GM19025 (cell line): ENCODE results near the gene CLSTN2.
A peak's percentile ranks its signal among the peaks of the same experiment; 100 is the strongest.

Source experiments
- ATAC-seq: cut with Tn5 transposase; IDR thresholded peaks from one replicate; pipeline ENCODE4 v1.9.1; 2021; ENCODE audit warnings: mild to moderate bottlenecking, low read depth, moderate library complexity; ENCODE audit not compliant: unreplicated experiment

CLSTN2 gene

DNA sequence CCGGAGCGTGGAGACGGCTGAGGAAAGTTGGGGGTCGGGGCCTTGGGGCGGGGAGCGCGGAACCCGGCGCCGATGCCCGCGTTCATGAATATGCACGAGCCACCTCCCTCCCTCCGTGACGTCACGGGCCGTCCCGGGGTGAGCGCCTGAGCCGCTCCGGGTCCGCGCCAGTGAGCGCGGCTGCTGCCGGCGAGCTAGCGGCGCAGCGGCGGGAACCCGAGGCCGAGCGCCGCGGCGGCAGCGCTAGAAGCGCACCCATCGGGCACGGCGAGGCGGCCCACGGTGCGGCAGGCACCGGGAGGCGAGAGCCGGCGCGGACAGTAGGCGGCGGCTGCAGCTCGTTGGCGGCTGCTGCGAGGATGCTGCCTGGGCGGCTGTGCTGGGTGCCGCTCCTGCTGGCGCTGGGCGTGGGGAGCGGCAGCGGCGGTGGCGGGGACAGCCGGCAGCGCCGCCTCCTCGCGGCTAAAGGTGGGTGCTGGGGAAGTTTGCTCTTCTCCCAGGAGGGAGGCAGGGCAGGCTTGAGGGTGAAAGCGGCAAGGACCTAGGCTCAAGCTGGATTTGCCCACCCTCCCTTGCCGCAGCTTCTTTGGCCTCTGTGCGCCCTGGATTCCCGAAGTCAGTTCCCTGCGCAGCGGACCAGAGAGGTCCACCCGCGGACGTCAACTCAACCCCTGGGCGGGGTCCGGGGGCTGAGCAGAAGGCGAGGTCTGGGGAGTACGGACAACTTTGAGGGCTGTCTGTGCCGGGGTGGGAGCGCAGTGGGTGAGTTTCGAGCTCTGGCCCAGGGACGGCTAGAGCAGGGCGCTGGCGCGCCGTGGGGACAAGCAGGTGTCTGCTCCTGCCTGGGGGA, at the start of gene CLSTN2:
Gene CLSTN2, plus strand, starts transcription at position 170 of the 850 bp plus-strand sequence.
- ATAC-seq, result peak; percentile 61

DNA sequence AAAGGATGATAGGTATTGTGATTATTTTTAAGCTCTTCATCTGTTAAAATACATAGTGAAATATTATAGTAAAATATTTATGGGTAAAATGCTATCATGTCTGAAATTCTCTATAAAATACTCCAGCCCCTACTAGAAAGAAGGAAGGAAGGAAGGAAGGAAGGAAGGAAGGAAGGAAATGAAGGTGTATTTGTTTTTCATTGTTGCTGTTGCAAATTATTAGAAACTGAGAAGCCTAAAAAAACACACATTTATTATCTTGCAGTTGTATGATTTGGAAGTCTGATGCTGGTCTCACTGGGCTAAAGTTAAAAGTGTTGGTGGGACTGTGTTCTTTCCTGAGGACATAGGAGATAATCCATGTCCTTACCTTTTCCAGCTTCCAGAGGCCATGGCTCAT, 47.6 kb upstream of the CLSTN2 start:
- no peak for ATAC-seq

DNA sequence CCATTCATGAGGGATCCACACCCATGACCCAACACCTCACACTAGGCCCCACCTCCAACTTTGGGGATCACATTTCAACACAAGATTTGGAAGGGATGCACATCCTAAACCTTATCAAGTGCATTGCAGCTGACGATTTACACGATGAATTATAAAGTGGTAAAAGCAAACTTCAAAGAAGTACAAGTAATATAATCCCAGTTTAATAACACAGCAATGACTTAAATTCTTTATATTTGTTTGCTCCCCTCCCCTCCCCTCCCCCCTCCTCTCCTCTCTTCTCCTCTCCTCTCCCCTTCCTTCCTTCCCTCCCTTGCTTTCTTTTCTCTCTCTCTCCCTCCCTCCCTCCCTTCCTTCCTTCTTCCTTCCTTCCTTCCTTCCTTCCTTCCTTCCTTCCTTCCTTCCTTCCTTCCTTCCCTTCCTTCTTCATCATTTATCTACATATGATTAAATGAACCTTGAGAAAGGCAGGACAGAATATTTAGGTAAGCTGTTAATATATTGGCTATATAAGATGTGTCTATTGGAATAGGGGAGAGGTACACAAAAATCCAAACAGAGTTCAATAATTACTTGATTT, 46.3 kb upstream of the CLSTN2 start:
- ATAC-seq, result no peak

DNA sequence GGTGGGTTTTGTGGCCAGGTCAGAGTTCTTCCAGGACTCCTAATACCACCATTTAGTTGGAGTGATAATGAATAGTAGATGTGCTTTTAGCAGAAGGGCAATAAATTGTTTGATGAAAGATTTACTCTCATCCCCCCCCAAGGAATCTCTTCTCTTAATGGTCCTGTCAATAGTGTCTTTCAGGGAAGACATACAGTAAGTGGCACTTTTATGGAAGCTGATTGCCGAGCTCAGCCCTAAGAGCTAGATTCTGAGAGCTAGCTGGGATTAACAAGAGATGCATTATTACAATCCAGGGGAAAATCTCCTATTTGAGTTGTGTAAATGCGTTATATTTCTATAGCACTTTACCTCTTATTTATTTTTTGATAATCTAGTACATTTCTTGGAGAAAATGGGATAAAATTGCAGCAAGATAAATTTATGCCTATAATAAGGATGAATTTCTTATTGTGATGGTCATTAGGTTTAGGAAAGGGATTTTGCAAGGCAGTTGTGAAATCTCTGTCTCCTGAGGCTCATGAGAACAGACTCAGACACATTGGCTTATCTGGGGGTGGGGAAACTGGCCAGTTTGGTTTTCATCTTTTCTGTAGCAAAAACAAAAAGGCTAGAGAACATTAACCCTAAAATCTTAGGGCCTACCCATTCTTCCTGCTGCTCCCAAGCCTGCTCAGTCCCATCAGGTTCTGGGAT, 41.6 kb upstream of the CLSTN2 start:
- ATAC-seq, result no peak

DNA sequence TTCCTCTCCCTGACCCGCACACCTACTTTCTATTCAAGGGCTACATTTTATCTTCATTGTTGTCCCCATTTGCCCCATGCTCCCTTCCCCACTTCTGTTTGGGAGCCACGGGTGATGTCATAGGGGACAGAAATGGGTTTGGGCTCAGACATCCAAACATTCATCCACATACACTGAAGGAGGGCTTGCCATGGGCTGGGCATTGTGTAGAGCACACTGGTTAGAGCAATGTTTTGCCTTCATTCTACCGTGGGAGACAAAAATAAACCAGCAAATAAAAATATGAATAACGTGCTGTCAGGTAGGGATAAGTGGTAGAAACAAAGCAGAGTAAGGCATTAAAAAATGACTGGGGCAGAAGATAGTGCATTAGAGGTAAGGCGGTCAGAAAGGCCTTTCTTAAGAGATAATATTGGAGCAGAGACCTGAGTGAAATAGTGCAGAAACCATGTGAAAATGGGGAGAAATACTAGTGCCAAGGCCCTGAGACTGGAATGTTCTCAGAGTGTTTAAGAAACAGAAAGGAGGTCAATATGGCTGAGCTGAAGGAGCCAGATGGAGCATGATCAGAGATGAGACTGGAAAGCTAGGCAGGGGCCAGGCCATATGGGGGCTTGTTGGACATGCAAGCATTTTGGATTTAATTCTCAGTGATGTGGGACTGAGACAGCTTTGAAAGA, 40.9 kb upstream of the CLSTN2 start:
- no peak for ATAC-seq

DNA sequence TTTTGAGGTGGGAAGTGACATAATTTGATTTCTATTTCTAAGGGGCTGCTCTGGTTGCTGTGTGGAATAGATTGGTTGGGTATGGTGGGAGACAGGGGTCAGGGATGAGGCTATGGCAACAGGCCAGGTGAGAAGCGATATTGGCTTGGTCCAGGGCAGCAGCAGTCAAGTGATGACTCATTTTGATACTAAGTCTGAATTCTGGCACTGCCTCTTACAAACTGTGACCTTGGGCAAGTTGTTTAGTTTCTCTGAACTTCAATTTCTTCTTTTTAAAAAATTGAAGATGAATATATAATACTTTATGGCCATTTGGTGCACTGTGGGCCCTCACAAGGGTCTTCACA, 40.4 kb upstream of the CLSTN2 start:
- ATAC-seq, result no peak

DNA sequence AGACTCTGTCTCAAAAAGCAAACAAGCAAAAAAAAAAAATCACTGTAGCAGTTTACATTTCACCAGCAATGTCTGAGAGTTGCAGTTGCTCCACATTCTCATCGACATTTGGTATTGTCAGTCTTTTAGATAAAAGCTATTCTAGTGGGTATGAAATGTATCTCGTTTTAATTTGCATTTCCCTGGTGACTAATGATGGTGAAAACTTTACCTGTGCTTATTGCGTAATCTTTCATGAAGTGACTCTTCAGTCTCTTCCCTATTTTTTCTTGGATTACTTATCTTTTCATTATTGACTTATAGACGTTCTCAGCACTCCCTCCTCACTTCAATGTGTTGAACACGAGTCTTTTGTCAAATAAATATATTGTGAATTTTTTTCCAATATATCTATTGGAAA, 37.2 kb upstream of the CLSTN2 start:
- no peak for ATAC-seq

DNA sequence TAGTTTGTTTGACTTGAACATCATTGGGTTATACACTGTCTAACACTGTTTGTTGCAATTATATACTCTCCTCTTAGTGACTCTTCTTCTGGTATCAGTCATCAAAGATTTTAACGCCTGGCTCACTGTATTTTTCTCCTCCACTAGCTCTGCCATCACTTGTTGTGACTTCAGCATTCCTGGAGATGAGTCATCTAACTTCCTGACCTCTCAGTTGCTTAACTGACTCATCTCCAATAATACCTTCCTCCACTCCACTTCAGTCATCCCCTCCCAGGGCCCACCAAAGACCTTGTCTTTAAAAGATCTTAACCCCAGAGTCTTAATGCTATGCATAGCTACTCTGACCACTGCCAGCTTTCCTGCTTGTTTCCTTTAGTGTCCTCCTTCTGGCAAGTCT, 28.6 kb upstream of the CLSTN2 start:
- no peak for ATAC-seq

DNA sequence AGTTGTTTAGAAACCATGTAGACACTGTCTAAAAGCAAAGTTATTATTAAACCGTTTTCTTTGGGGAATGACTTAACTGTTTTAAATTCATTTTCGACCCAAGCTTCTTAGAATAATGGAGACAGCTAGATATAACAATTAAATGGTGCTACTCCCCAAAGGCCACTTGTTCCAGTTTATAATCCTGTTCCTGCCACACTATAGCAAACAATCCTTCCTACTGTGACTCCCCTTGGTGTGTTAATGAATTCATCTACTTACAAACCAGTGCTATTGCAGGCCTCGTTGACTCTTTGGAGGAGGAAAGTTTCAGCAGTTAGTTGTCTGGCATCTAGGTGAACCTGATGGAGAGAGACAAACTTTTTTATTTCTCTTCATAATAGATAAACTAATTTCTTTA, 25.2 kb upstream of the CLSTN2 start:
- ATAC-seq, result no peak

DNA sequence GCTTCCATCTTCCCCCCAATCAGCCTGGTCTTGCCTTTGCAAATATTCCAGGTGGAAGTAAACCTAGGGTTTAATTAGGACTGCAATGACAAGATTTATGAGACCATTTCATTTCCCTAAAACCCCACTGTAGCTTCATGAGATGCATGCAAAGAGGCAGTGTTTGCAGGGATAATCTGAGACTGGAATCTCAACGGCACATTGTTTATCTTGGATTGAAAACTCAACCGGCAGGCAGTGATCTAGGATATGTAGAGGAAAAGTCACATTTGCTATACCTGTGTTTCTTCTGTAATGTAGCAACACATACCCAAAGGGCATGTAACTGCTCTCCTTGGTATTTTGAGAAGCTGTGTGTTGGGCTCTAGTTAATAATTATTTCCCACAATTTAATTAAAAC, 18.7 kb upstream of the CLSTN2 start:
- no peak for ATAC-seq

DNA sequence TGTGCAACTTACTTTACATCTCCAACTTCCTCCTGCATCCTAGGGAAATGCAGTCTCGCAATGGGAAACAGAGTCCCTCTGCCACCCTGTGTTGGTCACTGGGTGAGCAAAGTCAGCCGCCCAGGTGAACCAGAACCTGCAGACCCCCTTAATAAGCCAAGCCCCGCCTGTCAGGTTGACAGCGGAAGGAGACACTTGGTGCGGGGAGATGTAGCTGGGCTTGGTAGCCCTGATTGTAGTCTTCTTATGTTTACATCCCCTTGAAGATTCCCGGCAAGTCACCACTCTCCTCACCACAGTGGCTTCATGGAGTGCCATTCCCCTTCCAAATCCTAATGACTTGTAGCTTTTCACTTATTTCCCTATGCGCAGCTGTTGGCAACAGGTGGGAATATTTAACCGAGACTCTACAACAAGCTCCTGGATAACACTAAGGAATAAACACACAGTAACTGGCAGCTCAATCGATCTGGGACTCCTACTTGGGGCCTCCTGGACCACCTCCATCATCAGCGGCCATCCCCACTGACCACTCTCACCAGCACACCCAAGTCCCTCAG, 17.7 kb upstream of the CLSTN2 start:
- no peak for ATAC-seq

DNA sequence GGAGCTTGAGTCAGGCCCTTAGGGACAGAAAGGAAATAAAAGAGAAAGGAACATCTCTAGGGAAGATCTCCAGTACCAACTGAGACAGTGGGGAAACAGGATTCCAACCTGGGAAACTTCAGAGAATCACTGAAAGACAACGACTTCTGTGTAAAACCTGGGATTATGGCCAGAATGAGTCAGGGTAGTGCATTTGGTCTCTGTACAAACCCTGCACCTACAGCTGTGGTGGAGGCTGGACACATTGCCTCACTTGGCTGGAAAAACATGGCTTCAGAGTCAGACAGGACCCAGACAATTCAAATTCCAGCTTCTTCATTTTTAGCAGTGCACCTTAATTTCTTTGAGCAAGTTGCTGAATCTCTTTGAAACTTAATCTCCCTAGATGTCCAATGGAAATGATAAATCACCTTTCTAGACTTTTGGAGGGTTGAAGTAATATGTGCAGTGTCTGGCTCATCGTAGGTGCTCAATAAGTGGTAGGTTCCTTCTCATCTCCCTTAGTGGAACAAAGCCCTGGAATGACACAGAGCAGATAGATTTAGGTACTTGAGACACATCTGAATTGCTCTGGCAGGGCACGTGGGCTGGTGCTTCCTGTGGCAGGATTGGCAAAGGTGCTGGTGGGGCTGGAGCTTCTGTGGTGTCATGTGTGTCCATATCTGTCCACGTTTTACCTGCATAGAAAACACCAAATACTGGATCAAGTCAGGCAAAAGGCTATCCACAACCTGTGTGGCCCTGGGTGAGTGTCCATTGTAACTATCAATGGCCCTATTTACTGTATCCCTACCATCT, 6.1 kb upstream of the CLSTN2 start:
- no peak for ATAC-seq

DNA sequence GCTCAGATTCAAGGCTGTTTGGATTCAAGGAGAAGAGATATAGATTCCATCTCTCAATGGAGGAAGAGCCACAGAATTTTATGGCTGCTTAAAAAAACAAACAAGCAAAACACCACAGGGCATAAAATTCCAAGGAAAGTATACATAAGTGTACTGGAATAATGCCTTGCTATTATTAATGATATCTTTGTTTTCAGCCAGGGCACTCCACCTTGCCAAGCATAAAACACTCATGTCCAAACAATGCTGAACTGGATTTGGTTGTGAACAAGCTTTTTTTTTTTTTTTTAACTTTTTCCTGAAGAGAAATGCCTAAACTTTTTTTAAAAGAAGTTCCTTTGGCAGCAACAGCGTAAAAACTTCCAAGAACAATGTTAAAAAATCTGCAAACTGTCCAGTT, 4.8 kb upstream of the CLSTN2 start:
- no peak for ATAC-seq

DNA sequence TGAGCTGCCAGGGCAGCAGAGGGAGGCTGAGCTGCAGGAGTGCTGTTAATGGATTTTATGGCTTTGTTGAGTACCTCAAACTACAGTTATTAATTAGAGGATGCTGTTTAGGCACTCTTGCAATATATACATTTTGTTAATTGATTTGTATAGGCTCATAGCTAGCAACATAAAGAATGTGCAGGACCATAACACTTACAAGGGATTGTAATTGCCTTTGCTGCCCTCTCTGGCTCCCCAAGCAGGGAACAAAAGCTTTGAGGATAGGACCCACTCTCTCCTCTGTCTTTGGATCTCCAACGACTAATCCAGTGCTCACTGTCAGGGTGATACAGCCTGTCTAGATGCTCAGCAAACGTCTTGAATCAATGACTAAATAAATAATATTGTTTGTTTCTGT, 1.2 kb upstream of the CLSTN2 start:
- no peak for ATAC-seq

DNA sequence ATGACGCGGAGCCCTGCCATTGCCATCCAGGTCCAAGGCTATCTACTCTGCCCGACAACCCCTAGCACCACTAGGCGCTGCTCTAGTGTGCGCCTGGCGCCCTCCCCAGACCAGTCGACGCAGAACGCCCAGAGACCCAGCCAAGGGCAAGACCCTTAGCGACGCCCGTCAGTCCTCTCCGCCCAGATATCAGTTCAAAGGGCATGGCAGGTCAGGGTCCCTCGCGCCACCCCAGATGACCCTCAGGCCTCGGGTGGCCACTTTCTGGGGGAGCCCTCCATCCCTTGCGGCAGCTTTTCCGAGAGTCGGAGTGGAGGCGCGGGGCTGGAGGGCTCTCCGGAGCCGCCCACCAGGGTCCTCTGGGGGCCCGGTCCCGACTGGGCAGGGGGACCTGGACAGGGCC, 371 bp upstream of the CLSTN2 start:
- no peak for ATAC-seq

DNA sequence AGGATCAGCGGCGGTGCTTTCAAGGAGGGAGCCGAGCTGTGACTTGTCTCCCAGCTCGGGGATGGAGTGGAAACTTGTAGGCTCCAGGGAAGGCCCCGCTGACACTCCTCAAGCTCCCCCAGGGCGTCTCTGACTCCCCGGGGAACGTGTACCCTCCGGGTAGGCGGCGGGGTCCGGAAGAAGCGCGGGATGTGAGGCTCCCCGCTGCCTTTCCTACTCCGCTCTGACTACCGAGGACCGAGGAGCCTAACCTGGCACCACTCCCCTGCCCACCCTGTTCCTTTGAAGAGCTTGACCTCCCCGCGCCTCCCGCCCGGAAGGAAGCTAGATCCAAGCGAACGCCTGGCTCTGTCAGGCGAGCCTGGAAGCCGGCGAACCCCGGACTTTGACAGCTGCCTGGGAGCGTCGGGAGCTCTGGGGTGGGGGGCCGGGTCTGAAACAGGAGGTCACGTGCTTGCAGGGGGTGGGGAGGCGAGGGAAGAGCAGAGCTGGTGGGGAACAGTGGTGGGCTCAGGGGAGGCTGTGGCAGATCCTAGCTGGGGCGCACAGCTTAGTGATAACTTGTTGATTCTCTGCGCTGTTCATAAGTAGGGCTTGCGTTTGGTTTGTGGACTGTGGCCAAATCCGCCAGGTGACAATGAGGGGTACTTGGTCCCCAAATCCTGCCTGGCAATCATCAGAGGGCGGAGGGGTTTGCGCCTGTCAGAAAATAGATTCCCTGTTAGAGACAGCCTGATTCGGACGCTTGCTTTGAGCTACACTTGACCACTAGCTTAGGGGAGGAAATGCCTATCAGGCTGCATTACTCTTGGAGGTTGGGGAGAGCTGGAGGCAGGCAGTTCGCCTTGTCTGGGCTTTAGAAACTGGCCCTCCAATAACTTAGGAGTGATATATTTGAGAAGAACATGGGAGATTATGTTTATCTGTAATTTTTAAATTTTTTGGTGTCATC, 1.2 kb downstream of the CLSTN2 start:
- ATAC-seq, result no peak

DNA sequence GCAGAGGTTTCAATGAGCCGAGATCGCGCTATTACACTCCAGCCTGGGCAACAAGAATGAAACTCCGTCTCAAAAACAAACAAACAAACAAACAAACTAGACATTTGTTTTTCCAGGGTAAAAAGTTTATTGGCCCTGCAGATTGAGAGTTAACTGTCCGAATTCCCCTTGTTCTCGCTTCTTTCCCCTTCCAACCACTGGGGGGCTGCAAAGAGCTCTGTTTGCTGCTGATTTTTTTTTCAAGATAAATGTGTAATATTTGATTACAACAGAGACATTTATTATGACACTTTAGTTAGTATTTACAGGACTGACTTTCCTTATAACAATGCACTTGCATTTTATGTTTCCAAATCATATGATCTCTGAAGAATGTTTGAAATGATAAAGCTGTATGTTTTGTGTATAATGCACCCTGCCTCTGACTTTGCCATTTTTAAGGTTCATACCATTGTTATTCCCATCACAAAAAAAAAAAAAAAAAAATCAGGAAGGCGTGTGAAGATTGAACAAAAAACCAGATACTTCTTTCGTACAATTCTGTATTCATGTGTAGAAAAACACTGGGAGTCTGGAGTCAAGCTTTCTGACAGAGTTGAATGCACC, 2.8 kb downstream of the CLSTN2 start:
- ATAC-seq, result no peak

DNA sequence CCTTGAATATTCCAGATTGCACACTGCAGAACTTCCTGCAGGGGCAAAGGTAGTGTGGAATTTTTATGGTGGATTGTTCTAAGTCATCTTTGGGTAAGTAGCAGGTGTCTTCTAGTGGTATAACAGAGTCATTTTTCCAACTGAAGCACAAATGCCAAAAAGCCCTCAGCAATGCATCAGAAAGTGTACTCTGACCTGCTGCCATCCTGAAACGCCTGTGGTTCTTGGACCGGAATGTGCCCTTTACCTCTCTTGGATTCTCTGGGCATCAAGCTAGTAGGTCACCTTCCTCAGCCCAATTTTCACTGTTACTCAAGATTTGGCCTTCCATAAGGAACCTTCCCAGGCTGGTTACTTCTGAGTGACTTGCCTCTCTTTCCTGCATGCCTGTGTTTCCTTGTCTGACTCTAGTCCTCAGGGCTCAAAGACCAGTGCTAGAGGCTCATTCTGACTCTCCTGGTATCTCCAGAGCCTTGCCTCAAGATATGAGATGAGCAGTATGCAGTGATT, 4.8 kb downstream of the CLSTN2 start:
- no peak for ATAC-seq
